WERI-Rb-1 (cell line): ENCODE measurements around the gene NTRK3.

Source experiments
- DNase-seq: peaks from one replicate; pipeline ENCODE4 v3.0.0-alpha.2; 2020
- H3K27ac ChIP-seq: fragments of 250-450 bp; sonication (Bioruptor Pico); 2 replicates; pipeline ENCODE4 v1.5.1; 2020; ENCODE audit warnings: mild to moderate bottlenecking, moderate library complexity
- H3K27me3 ChIP-seq: fragments of 250-450 bp; sonication (Bioruptor Pico); 2 replicates; pipeline ENCODE4 v1.5.1; 2021; ENCODE audit warnings: mild to moderate bottlenecking, low read depth, moderate library complexity; ENCODE audit not compliant: insufficient read depth, severe bottlenecking
- H3K36me3 ChIP-seq: fragments of 250-450 bp; sonication (Bioruptor Pico); 2 replicates; pipeline ENCODE4 v1.5.1; 2020; ENCODE audit warnings: mild to moderate bottlenecking, moderate library complexity
- H3K4me3 ChIP-seq: 2 replicates; pipeline ENCODE4 v1.5.1; 2011; ENCODE audit warnings: low read depth, mild to moderate bottlenecking, control low read depth, low read length
- H3K9me3 ChIP-seq: fragments of 250-450 bp; sonication (Bioruptor Pico); 2 replicates; pipeline ENCODE4 v1.5.1; 2021; ENCODE audit warnings: mild to moderate bottlenecking, moderate library complexity; ENCODE audit not compliant: severe bottlenecking
- CTCF ChIP-seq: IDR thresholded peaks from 2 replicates; pipeline ENCODE4 v1.5.1; 2011; ENCODE audit warnings: low read depth, mild to moderate bottlenecking, control low read depth, inconsistent platforms, low read length

NTRK3 gene

GRCh38 chr15:88152672-88153071 lies 103.9 kb downstream of the NTRK3 start:
- DNase-seq: no peak
- H3K27ac ChIP-seq: no peak overlapping the region
- no peaks in the 10 kb centered on the region for H3K36me3 ChIP-seq
- H3K4me3 ChIP-seq: no peak overlapping the region
- H3K9me3 ChIP-seq: no peaks in the 10 kb centered on the region
- H3K27me3 ChIP-seq: peaks cover 25% of the 10 kb centered on the region
- TF ChIP-seq CTCF: no peak

- Histone ChIP-seq H3K27me3 (peaks cover 35% of the 10 kb centered on the region), H3K36me3 (no peaks in the 10 kb centered on the region), H3K9me3 (peaks cover 5% of the 10 kb centered on the region), H3K27ac (no peak overlapping the region), H3K4me3 (no peak overlapping the region)
- no peak for TF ChIP-seq CTCF
- DNase-seq: no peak
Measured at GRCh38 chr15:88147760-88148159, 108.8 kb downstream of the NTRK3 start.

GRCh38 chr15:88144921-88145653 lies 111.5 kb downstream of the NTRK3 start:
- no peak for DNase-seq
- TF ChIP-seq CTCF: no peak
- no peak overlapping the region for H3K27ac ChIP-seq
- peaks cover 30% of the 10 kb centered on the region for H3K27me3 ChIP-seq
- H3K36me3 ChIP-seq: no peaks in the 10 kb centered on the region
- no peak overlapping the region for H3K4me3 ChIP-seq
- H3K9me3 ChIP-seq: peaks cover 5% of the 10 kb centered on the region

- peak; percentile 21 for DNase-seq
- Histone ChIP-seq H3K4me3 (no peak overlapping the region), H3K27me3 (peaks cover 35% of the 10 kb centered on the region), H3K9me3 (peaks cover 6% of the 10 kb centered on the region), H3K27ac (no peak overlapping the region), H3K36me3 (no peaks in the 10 kb centered on the region)
- no peak for TF ChIP-seq CTCF
Measured at GRCh38 chr15:88142121-88142520, 114.4 kb downstream of the NTRK3 start.

- H3K4me3 ChIP-seq: no peak overlapping the region
- TF ChIP-seq CTCF: no peak
- H3K9me3 ChIP-seq: peaks cover 4% of the 10 kb centered on the region
- H3K27ac ChIP-seq: no peak overlapping the region
- H3K27me3 ChIP-seq: peaks cover 39% of the 10 kb centered on the region
- DNase-seq: no peak
- no peaks in the 10 kb centered on the region for H3K36me3 ChIP-seq
Measured at GRCh38 chr15:88141269-88141889, 115.2 kb downstream of the NTRK3 start.
